ENCODE data around the gene SLC25A13.
"Not testable (repeated sequence)": the region's sequence is repeated elsewhere in the genome, so short reads cannot be mapped to it uniquely, and the experiment has no call there.

SLC25A13 gene

DNA sequence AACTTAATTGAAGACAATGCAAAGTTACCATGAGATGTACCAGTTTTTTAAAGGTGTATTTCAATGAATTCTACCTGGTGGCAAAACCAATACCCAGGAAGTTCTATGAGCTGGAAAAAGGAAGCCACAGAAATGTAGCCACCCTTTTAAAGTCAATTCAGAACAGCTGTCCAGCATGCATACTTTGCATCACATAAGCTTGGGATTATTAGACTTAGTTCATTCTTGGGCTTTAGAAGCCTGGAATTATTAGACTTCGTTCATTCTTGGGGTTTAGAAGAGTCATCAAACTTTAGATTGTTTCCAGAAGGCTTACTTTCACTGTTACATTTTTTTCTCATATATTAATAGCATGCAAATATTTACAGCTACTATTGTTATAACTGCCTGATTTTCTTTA lies 20.9 kb downstream of the SLC25A13 start:
- H3K4me3 ChIP-seq (ENCODE audit: low read depth, low read length): no peak overlapping the region
- TF ChIP-seq, protein P1, sequence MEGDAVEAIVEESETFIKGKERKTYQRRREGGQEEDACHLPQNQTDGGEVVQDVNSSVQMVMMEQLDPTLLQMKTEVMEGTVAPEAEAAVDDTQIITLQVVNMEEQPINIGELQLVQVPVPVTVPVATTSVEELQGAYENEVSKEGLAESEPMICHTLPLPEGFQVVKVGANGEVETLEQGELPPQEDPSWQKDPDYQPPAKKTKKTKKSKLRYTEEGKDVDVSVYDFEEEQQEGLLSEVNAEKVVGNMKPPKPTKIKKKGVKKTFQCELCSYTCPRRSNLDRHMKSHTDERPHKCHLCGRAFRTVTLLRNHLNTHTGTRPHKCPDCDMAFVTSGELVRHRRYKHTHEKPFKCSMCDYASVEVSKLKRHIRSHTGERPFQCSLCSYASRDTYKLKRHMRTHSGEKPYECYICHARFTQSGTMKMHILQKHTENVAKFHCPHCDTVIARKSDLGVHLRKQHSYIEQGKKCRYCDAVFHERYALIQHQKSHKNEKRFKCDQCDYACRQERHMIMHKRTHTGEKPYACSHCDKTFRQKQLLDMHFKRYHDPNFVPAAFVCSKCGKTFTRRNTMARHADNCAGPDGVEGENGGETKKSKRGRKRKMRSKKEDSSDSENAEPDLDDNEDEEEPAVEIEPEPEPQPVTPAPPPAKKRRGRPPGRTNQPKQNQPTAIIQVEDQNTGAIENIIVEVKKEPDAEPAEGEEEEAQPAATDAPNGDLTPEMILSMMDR (IDR thresholded peaks at IDR 0.05; ENCODE audit: insufficient read depth, low read depth, low read length, missing control alignments): no peak
- DNase-seq (ENCODE audit: low read depth): no peak

GRCh38 chr7:96300502-96300901 lies 21.4 kb downstream of the SLC25A13 start:
- TF ChIP-seq, protein P1 (IDR thresholded peaks at IDR 0.05; ENCODE audit: insufficient read depth, low read depth, low read length, missing control alignments): no peak
- DNase-seq (ENCODE audit: low read depth): no peak
- H3K4me3 ChIP-seq (ENCODE audit: low read depth, low read length): no peak overlapping the region

DNA sequence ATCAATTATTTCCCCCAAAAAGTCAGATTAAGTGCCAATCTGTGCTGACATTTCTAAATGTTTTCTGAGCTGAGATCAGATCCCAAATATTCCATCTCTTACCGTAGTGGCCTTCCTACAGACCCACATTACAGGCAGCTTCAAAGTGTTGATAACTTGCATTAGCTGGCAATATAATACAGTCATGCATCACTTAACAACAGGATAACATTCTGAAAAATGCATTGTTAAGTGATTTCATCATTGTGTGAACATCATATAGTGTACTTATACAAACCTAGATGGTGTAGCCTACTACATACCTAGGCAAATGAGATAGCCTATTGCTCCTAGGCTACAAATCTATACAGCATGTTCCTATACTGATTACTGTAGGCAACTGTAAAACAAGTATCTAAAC lies 22.4 kb downstream of the SLC25A13 start:
- TF ChIP-seq, protein P1 (IDR thresholded peaks at IDR 0.05; ENCODE audit: insufficient read depth, low read depth, low read length, missing control alignments): no peak
- H3K4me3 ChIP-seq (ENCODE audit: low read depth, low read length): no peak overlapping the region
- DNase-seq (ENCODE audit: low read depth): no peak

DNA sequence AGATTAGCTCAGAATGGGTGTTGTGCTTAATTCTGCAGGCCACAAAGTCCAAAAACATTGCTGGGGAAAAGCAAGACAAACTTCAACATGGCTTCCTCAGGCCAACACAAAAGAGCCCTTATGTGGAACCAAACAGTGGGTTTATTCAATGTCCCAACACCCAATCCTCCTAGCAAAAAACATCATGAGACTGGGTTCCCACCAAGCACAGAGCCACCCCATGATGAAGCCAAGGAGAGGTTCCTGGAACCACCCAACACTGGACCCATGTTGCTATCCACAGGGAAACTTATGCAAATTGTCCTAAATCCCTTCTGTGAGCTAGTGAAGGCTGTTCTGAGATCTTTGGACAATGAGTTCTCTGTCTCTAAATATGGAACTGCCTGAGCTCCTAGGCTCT lies 24.0 kb downstream of the SLC25A13 start:
- no peak for DNase-seq (ENCODE audit: low read depth)
- H3K4me3 ChIP-seq (ENCODE audit: low read depth, low read length): no peak overlapping the region
- TF ChIP-seq, protein P1 (IDR thresholded peaks at IDR 0.05; ENCODE audit: insufficient read depth, low read depth, low read length, missing control alignments): no peak

DNA sequence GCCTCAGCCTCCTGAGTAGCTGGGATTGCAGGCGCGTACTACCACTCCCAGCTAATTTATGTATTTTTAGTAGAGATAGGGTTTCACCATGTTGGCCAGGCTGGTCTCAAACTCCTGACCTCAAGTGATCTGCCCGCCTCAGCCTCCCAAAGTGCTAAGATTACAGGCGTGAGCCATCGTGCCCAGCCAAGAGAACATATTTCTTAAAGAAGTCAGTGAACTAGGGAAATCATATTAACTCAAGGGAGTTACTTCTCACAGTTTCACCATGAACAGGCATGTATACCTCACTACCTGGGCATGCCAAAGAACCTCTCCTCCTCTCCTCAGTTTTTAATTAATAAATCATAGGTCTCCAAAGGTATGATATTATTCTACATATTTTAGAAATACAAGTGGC lies 24.5 kb downstream of the SLC25A13 start:
- H3K4me3 ChIP-seq (ENCODE audit: low read depth, low read length); DNase-seq (ENCODE audit: low read depth): not testable (repeated sequence)

DNA sequence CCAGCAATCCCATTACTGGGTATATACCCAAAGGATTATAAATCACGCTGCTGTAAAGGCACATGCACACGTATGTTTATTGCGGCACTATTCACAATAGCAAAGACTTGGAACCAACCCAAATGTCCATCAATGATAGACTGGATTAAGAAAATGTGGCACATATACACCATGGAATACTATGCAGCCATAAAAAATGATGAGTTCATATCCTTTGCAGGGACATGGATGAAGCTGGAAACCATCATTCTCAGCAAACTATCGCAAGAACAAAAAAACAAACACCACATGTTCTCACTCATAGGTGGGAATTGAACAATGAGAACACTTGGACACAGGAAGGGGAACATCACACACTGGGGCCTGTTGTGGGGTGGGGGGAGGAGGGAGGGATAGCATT lies 28.0 kb downstream of the SLC25A13 start:
- H3K4me3 ChIP-seq (ENCODE audit: low read depth, low read length); DNase-seq (ENCODE audit: low read depth): not testable (repeated sequence)

- TF ChIP-seq, protein P1 (IDR thresholded peaks at IDR 0.05; ENCODE audit: insufficient read depth, low read depth, low read length, missing control alignments): no peak
- no peak overlapping the region for H3K4me3 ChIP-seq (ENCODE audit: low read depth, low read length)
- no peak for DNase-seq (ENCODE audit: low read depth)
These were observed 34.3 kb downstream of the SLC25A13 start for GRCh38 chr7:96287559-96287958.

- H3K4me3 ChIP-seq (ENCODE audit: low read depth, low read length): no peak overlapping the region
- TF ChIP-seq, protein P1 (IDR thresholded peaks at IDR 0.05; ENCODE audit: insufficient read depth, low read depth, low read length, missing control alignments): no peak
- no peak for DNase-seq (ENCODE audit: low read depth)
These were observed 34.8 kb downstream of the SLC25A13 start for GRCh38 chr7:96287132-96287531.
